Endothelial cell of umbilical vein (primary cell): ENCODE results near the gene TTLL13. TPM values are rescaled to one million over a fixed set of nuclear protein-coding genes. Genes with fewer than 3 reads are reported as not detected.

ENCODE experiments used
- BruUV-seq: library from RNA; stranded (reverse); fragments of 400-500 nt; replicated peaks from 2 replicates; lab custom pipeline; 2021; lab: Mats Ljungman, UMichigan
- CTCF ChIA-PET: fragments of 300-600, 350-600 bp; sonication (Branson Sonifier 250); formaldehyde crosslinking; loops from one replicate; lab custom pipeline; 2021; ENCODE audit warnings: antibody characterized with exemption, inconsistent platforms; lab: Charles Lee
- POLR2A ChIA-PET: fragments of 300-600, 350-600 bp; sonication (Branson Sonifier 250); formaldehyde crosslinking; loops from one replicate; lab custom pipeline; 2021; ENCODE audit warnings: antibody characterized with exemption, inconsistent platforms; lab: Charles Lee
- DNase-seq: peaks from one replicate; pipeline ENCODE4 v3.0.0-alpha.2; 2011; ENCODE audit warnings: low read depth, low spot score
- FAIRE-seq: peaks from 2 replicates; lab custom pipeline; 2011; peaks lifted over from hg19 to GRCh38; lab: Jason Lieb, UNC
- H2AFZ ChIP-seq: 2 replicates; pipeline ENCODE4 v1.6.0; 2012; ENCODE audit warnings: low read depth, low read length, control low read depth, inconsistent platforms
- H3K27ac ChIP-seq: 2 replicates; pipeline ENCODE4 v1.5.1; 2011; ENCODE audit warnings: low read depth, mild to moderate bottlenecking, control low read depth, low read length, moderate library complexity; ENCODE audit not compliant: insufficient read depth
- H3K27me3 ChIP-seq, 2 experiments: 2 replicates each; pipeline versions ENCODE4 v1.6.0 to v1.6.1; 2011; ENCODE audit warnings: low read length in 2 of 2, mixed read lengths in 1 of 2; ENCODE audit not compliant: control insufficient read depth in 2 of 2, insufficient read depth in 2 of 2
- H3K36me3 ChIP-seq, 2 experiments: 2 replicates in 1 of 2; 3 replicates in 1 of 2; pipeline ENCODE4 v1.5.1; 2011; ENCODE audit warnings: low read length in 2 of 2, mild to moderate bottlenecking in 1 of 2, moderate library complexity in 1 of 2; ENCODE audit not compliant: control insufficient read depth in 2 of 2, insufficient read depth in 2 of 2; ENCODE audit errors: extremely low read depth in 1 of 2
- H3K4me1 ChIP-seq: 3 replicates; pipeline ENCODE4 v1.5.1; 2011; ENCODE audit warnings: mild to moderate bottlenecking, low read length; ENCODE audit not compliant: control insufficient read depth, insufficient read depth; ENCODE audit errors: extremely low read depth
- H3K4me2 ChIP-seq: 2 replicates; pipeline ENCODE4 v1.6.1; 2011; ENCODE audit warnings: low read length, control low read depth, mixed read lengths; ENCODE audit not compliant: insufficient read depth
- H3K4me3 ChIP-seq, 3 experiments: fragments of 200-600 bp in 1 of 3; sonication (generic), shearing (Covaris generic) in 1 of 3; replicated peaks in 1 of 3; 2 replicates each; pipeline ENCODE4 v1.5.1; 2011 to 2016; ENCODE audit warnings: control low read depth in 3 of 3, low read length in 3 of 3, mild to moderate bottlenecking in 2 of 3, inconsistent platforms in 1 of 3, low read depth in 1 of 3, moderate library complexity in 1 of 3; ENCODE audit not compliant: insufficient read depth in 1 of 3
- H3K79me2 ChIP-seq: 2 replicates; pipeline ENCODE4 v1.6.0; 2012; ENCODE audit warnings: low read length, inconsistent platforms; ENCODE audit not compliant: control insufficient read depth, insufficient read depth
- H3K9ac ChIP-seq: replicated peaks from 2 replicates; pipeline ENCODE3; 2011; ENCODE audit warnings: low read length, control low read depth; ENCODE audit not compliant: insufficient read depth; ENCODE audit errors: extremely low read depth
- H3K9me1 ChIP-seq: replicated peaks from 3 replicates; pipeline ENCODE4 v1.6.0; 2011; ENCODE audit warnings: mild to moderate bottlenecking, low read length; ENCODE audit not compliant: control insufficient read depth, insufficient read depth; ENCODE audit errors: extremely low read depth
- H3K9me3 ChIP-seq: replicated peaks from 2 replicates; pipeline ENCODE4 v1.5.1; 2012; ENCODE audit warnings: low read length, inconsistent platforms; ENCODE audit not compliant: control insufficient read depth, insufficient read depth
- H4K20me1 ChIP-seq: replicated peaks from 2 replicates; pipeline ENCODE3; 2011; ENCODE audit warnings: mild to moderate bottlenecking, low read length; ENCODE audit not compliant: control insufficient read depth, insufficient read depth; ENCODE audit errors: extremely low read depth
- CTCF ChIP-seq, 2 donors: IDR thresholded peaks; 1 replicate in 1 of 2; 2 replicates in 1 of 2; pipeline ENCODE4 v1.5.1; 2011; ENCODE audit warnings: low read length in 2 of 2, mild to moderate bottlenecking in 2 of 2, moderate library complexity in 2 of 2, control low read depth in 1 of 2, inconsistent platforms in 1 of 2, low read depth in 1 of 2; ENCODE audit not compliant: insufficient read depth in 1 of 2; ENCODE audit errors: extremely low read depth in 1 of 2
- EZH2 ChIP-seq: IDR thresholded peaks from 2 replicates; pipeline ENCODE4 v1.6.1; 2012; ENCODE audit warnings: borderline replicate concordance, low read depth, mild to moderate bottlenecking, moderate library complexity, low read length, inconsistent platforms; ENCODE audit not compliant: severe bottlenecking
- FOS ChIP-seq: IDR thresholded peaks from 2 replicates; pipeline ENCODE4 v1.6.1; 2011; ENCODE audit warnings: mild to moderate bottlenecking, low read length, moderate library complexity, borderline replicate concordance; ENCODE audit not compliant: insufficient read depth
- GATA2 ChIP-seq: IDR thresholded peaks from 2 replicates; pipeline ENCODE4 v1.7.0; 2011; ENCODE audit warnings: low read depth, mild to moderate bottlenecking, moderate library complexity, mixed read lengths, low read length; ENCODE audit not compliant: insufficient read length, insufficient read depth
- JUN ChIP-seq: IDR thresholded peaks from 2 replicates; pipeline ENCODE4 v1.6.1; 2011; ENCODE audit warnings: borderline replicate concordance, low read depth; ENCODE audit not compliant: insufficient read length, insufficient read depth
- MAX ChIP-seq: IDR thresholded peaks from 2 replicates; pipeline ENCODE4 v1.6.1; 2011; ENCODE audit not compliant: insufficient read depth, insufficient read length
- MYC ChIP-seq: IDR thresholded peaks from one replicate; pipeline ENCODE4 v1.6.1; 2011; ENCODE audit warnings: mild to moderate bottlenecking, low read depth, low read length
- POLR2A ChIP-seq: IDR thresholded peaks from 2 replicates; pipeline ENCODE4 v1.6.1; 2012; ENCODE audit warnings: low read depth, mild to moderate bottlenecking, control low read depth, low read length
- POLR2AphosphoS5 ChIP-seq: IDR thresholded peaks from 2 replicates; pipeline ENCODE4 v1.6.1; 2012; ENCODE audit warnings: low read depth, mild to moderate bottlenecking, control low read depth, low read length, moderate library complexity; ENCODE audit not compliant: insufficient read depth
- dilution Hi-C: fragments of 300-500 bp; cut with MboI; formaldehyde crosslinking; loops from one replicate; pipeline ENCODE4 v1.15.0; 2019; ENCODE audit warnings: low sequenced_read_pairs; ENCODE audit not compliant: extremely low pct_ligation_motif_present
- intact Hi-C: fragments of 100-400 bp; cut with micrococcal nuclease; formaldehyde crosslinking; loops from one replicate; pipeline ENCODE4 v1.10.0; 2022
- polyA plus RNA-seq, 4 experiments: library from polyadenylated mRNA; depleted of rRNA in 3 of 4; stranded (reverse) in 3 of 4; unstranded in 1 of 4; fragments of >200 nt; gene quantifications; 2 replicates each; pipeline versions ENCODE4 v1.2.1 to v1.2.3, GENCODE V29; 2011 to 2012; ENCODE audit warnings: missing spikeins in 1 of 4
- small RNA-seq: library from RNA; depleted of rRNA; stranded (forward); fragments of <200 nt; gene quantifications from one replicate; pipeline ENCODE3, GENCODE V24; 2012; ENCODE audit warnings: low replicate concordance, low read depth; ENCODE audit not compliant: insufficient read depth, insufficient read length
- total RNA-seq: library from RNA; stranded (reverse); gene quantifications from 2 replicates; pipeline ENCODE4 v1.2.3, GENCODE V29; 2021

TTLL13 gene
- total and polyA plus RNA-seq, 2 donors (not counting 3 experiments of a cell fraction or from before 2014, with no cell fraction given): 0.04 TPM; not detected in 1

- no peak for DNase-seq
- TF ChIP-seq FOS: no peak
- no peak for TF ChIP-seq CTCF (IDR thresholded peaks at IDR 0.05; ENCODE audit: extremely low read depth in 1 of 2, insufficient read depth in 1 of 2, low read depth in 1 of 2, low read length in 2 of 2)
- TF ChIP-seq EZH2: no peak
- TF ChIP-seq POLR2AphosphoS5: no peak
- TF ChIP-seq MAX: no peak
- no peak for TF ChIP-seq GATA2
- TF ChIP-seq MYC: no peak
- no peak for TF ChIP-seq POLR2A
- no peak for TF ChIP-seq JUN
- Histone ChIP-seq H3K9me3 (no peaks in the 10 kb centered on the region), H4K20me1 (no peaks in the 10 kb centered on the region), H3K4me2 (no peak overlapping the region), H3K4me1 (no peaks in the 10 kb centered on the region), H3K4me3 (no peak overlapping the region), H3K79me2 (no peaks in the 10 kb centered on the region), H3K9ac (no peak overlapping the region), H3K36me3 (no peaks in the 10 kb centered on the region), H3K27me3 (peaks cover 0 to 2% of the 10 kb centered on the region in 2 experiments), H2AFZ (no peak overlapping the region), H3K27ac (no peak overlapping the region), H3K9me1 (no peaks in the 10 kb centered on the region)
- CTCF ChIA-PET: interaction anchor here (0.6 to 2.6 kb wide), 3 partner anchors 8 to 35 kb away, joined by 3 to 10 read pairs (median 3); no protein-coding TSS in a partner anchor
- BruUV-seq: no TSS peak
- no peak for FAIRE-seq
- POLR2A ChIA-PET: no interaction called here
- dilution Hi-C loops (no loop called here), intact Hi-C loops (no loop called here)
Measured at GRCh38 chr15:90309020-90309419, 59.7 kb downstream of the TTLL13 start.

Small RNAs within 50 kb of the gene (small RNA-seq; reads per million reads assigned to genes)
- gene AC091167.3: not detected
- gene RN7SL736P: not detected

Other genes with a start within 250 kb of the TTLL13 start
- 31.8 and 32.4 TPM in 2 replicates for gene ZNF710, start 248.2 kb upstream of the TTLL13 start, total RNA-seq
- 8.9 and 9.2 TPM in 2 replicates for gene ZNF710, start 248.2 kb upstream of the TTLL13 start, polyA plus RNA-seq
- gene IDH2, start 147.1 kb upstream of the TTLL13 start, total RNA-seq: 127 and 133 TPM in 2 replicates
- gene IDH2, start 147.1 kb upstream of the TTLL13 start, polyA plus RNA-seq: 123 and 137 TPM in 2 replicates
- 7.1 and 7.8 TPM in 2 replicates for gene SEMA4B, start 48.2 kb upstream of the TTLL13 start, total RNA-seq
- gene SEMA4B, start 48.2 kb upstream of the TTLL13 start, polyA plus RNA-seq: 6.1 and 7.5 TPM in 2 replicates
- 58.3 and 61.0 TPM in 2 replicates for gene CIB1, start 15.6 kb upstream of the TTLL13 start, total RNA-seq
- 105 and 137 TPM in 2 replicates for gene CIB1, start 15.6 kb upstream of the TTLL13 start, polyA plus RNA-seq
- gene GDPGP1, start 15.3 kb upstream of the TTLL13 start, total RNA-seq: 4.4 and 7.2 TPM in 2 replicates
- 4.8 and 6.0 TPM in 2 replicates for gene GDPGP1, start 15.3 kb upstream of the TTLL13 start, polyA plus RNA-seq
- 56.5 and 60.7 TPM in 2 replicates for gene NGRN, start 16.1 kb downstream of the TTLL13 start, total RNA-seq
- gene NGRN, start 16.1 kb downstream of the TTLL13 start, polyA plus RNA-seq: 25.7 and 28.9 TPM in 2 replicates
- 2.6 and 3.9 TPM in 2 replicates for gene ZNF774, start 102.7 kb downstream of the TTLL13 start, total RNA-seq
- gene ZNF774, start 102.7 kb downstream of the TTLL13 start, polyA plus RNA-seq: 0.89 and 0.98 TPM in 2 replicates
- 244 and 258 TPM in 2 replicates for gene IQGAP1, start 138.7 kb downstream of the TTLL13 start, total RNA-seq
- gene IQGAP1, start 138.7 kb downstream of the TTLL13 start, polyA plus RNA-seq: 82.2 and 84.7 TPM in 2 replicates